ENCODE measurements around the gene CES4A.

- TF ChIP-seq ZEB2 (tag by site-specific recombination; IDR thresholded peaks at IDR 0.05): no peak
- no peak for TF ChIP-seq CTCF (tag by site-specific recombination; IDR thresholded peaks at IDR 0.05)
Measured at GRCh38 chr16:67000384-67001351, 12.3 kb downstream of the CES4A start.

Data from HEK293 (cell line).